HG03025 (cell line): ENCODE measurements around the gene DGKQ.
"Not testable (repeated sequence)": the region's sequence is repeated elsewhere in the genome, so short reads cannot be mapped to it uniquely, and the experiment has no call there.

Experiments
- ATAC-seq: cut with Tn5 transposase; IDR thresholded peaks from one replicate; pipeline ENCODE4 v1.9.1; 2021; ENCODE audit warnings: mild to moderate bottlenecking, moderate library complexity; ENCODE audit not compliant: unreplicated experiment, low FRiP score

The DGKQ gene

GRCh38 chr4:952881-953573 is 20.3 kb downstream of the DGKQ start:
- no peak for ATAC-seq

GRCh38 chr4:951594-952468 is 21.5 kb downstream of the DGKQ start:
- ATAC-seq: no peak

DNA sequence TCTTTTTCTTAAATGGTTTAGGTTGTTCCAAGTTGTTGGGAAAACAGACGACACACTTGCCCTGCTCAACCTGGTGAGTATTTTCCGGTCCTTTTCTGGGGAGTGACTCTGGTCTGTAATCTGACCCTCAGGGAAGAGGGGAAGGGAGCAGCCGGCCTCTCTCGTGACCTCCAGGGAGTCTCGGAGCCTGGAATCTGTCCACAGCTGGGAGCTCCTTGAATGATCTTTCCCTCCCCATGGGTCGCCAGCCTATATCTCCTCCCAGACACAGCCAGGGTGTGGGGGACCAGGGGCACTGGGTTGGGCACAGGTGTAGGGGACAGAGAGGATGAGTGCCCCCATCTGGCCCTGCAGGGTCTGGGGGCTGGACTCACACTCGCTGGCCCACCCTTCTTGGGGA is 22.2 kb downstream of the DGKQ start:
- no peak for ATAC-seq

- no peak for ATAC-seq
Measured at GRCh38 chr4:950136-951020, 23.0 kb downstream of the DGKQ start.

GRCh38 chr4:949656-950055 is 23.7 kb downstream of the DGKQ start:
- no peak for ATAC-seq

DNA sequence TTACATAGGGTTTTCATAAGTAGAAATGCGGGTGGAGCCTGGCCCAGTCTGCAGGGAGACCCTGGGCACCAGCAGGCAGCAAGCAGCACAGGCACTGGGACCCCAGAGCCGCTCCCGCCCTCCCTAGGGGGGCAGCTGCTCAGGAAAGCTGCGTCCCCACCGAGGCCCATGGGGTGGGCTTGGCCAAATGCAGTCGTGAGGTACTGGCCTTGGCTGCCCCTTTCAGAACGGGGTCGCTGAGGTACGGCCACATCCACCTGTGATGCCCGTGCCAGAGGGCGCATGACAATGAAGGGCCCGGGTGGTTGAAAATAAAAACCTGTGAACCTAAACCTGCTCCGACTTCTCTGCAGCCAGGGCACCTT is 24.5 kb downstream of the DGKQ start:
- ATAC-seq: no peak

- no peak for ATAC-seq
Measured at GRCh38 chr4:948101-948935, 25.1 kb downstream of the DGKQ start.

GRCh38 chr4:947491-947971 is 25.8 kb downstream of the DGKQ start:
- ATAC-seq: no peak

DNA sequence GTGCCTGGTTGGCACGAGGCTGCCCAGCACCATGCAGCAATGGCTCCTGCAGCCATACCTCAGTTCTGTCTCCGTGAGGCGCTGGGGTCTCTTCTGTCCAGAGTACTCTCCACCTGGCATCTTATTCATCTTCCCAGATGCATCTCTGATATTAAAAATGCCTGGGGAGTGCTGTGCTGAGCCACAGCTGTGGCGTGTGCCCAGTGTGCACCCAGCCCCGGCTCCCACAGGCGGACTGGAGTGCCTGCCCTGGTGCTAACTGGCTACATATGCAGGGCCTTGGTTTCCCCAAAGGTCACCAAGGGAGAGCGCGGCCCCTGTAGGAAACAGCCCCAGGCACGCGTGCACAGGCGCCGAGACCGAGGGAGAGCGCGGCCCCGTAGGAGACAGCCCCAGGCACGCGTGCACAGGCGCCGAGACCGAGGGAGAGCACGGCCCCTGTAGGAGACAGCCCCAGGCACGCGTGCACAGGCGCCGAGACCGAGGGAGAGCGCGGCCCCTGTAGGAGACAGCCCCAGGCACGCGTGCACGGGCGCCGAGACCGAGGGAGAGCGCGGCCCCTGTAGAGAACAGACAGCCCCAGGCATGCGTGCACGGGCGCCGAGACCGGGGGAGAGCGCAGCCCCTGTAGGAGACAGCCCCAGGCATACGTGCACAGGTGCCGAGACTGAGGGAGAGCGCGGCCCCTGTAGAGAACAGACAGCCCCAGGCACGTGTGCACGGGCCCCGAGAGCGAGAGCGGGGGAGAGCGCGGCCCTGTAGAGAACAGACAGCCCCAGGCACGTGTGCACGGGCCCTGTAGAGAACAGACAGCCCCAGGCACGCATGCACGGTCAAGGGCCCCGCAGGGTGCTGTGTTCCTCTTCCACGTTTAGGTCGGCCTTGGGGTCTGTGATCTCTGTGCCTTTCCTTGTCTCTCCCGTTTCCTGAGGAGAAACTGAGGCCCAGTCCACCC is 26.6 kb downstream of the DGKQ start:
- no peak for ATAC-seq

GRCh38 chr4:946103-946450 is 27.3 kb downstream of the DGKQ start:
- no peak for ATAC-seq

DNA sequence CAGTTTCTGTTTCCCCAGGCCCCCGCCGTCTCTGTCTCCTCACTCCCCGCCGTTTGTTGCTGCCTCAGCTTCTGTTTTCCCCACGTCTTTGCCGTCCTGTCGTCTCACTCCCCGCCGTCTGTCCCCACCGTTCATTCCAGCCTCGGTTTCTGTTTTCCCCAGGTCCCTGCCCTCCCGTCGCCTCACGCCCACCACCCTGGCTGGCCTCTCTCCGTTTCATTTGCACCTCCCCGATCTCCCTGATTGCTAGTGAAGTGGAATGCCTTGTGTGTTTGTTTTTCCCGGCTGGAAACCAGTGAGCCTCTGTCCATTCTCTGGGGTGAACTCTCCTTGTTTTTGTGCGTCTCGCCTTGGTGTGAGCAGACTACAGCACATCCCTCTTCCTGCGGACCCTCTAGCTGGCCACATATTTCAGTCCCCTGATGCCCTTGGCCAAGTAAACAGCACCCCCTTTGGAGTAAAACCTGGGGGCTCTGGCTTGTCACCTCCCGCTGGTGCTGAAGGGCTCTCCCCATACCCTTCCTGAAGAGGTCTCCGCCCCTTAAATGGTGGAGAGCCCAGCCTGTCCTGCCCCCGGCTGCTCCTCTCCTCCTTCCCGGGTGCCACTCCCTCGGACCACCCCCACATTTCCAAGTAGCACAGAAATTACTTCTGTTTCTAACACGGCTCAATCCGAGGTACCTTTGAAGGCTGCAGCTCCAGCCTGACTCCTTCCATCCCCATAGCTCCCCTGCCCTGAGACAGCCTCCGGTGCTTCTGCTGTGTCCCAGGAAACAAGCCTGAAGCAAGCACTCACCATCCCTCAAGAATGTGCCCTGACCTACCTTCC is 27.9 kb downstream of the DGKQ start:
- ATAC-seq: no peak

- ATAC-seq: not testable (repeated sequence)
Measured at GRCh38 chr4:939508-939907, 33.9 kb downstream of the DGKQ start.

DNA sequence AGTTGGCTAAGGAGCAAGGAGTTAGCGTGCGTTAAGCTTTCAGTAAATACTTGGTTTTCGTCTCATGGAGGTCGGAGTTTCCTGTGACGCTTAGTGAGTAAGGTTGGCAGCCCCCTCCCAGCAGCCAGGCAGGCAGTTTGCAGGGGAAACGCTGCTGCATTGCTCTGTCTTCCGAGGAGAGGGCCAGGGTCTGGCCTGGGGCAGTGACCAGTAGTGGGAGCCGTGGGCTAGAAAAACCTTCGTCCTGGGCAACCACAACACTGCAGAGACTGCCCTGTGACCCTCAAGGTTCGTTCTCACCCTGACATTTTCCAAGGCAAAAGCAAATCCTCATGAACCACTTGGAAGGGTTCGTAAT is 40.7 kb downstream of the DGKQ start:
- ATAC-seq: no peak

- peak; percentile 84 for ATAC-seq
Measured at GRCh38 chr4:931960-932712, 41.2 kb downstream of the DGKQ start, which contains the start of the genes GAK and TMEM175. TSS of gene GAK (minus strand) at chr4:932316. CDS start at chr4:932187, 129 bp downstream. TSS of gene TMEM175 (plus strand) at chr4:932460. CDS start at chr4:947740, 15,280 bp downstream.

DNA sequence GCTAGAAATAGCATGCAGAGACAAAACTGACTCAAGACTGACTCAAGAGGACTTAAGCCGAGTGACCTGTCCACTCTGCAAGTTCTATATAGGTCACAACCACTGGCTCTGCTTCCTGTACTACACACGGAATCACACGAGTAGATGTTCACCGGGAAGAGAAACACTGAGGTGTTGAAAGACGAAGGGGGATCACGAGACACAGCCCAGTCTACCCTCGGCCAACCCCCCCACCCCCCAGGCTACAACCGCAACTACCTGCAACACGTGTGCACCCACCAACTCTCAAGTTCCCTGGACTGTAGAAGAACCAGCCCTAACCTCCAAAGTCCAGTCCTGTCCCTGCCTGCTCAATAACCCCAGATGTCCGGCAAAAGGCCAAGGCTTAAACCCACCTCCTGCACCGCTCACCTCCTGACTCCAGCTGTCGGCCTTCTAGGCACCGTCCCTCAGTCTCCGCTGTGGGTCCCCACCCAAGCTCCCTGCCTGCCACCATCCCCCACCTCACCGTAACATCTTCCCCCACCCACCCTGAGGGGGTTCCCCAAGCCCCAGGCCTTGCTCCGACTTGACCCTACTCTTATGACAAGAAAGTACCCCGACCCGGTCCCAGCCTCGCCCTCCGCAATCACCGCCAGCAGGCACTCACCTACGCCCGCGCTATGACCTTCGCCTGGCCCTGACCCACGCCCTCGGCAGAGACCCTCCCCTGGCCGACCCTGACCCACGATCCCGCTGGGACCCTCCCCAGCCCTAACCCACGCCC is 42.0 kb downstream of the DGKQ start:
- ATAC-seq: no peak

GRCh38 chr4:930827-931193 is 42.6 kb downstream of the DGKQ start:
- ATAC-seq: no peak
